ENCODE measurements around the gene AZI2. TPM values are rescaled to one million over a fixed set of nuclear protein-coding genes. Genes with fewer than 3 reads are reported as not detected.

The AZI2 gene
- total and polyA plus RNA-seq, 7 donors: 25.0 to 87.0 (median 54.0) TPM

- no peak for DNase-seq
- TF ChIP-seq POLR2A (IDR thresholded peaks at IDR 0.05): no peak
- Histone ChIP-seq H3K4me3 (no peak overlapping the region), H3K27ac (no peak overlapping the region), H3K27me3 (no peaks in the 10 kb centered on the region), H3K9me3 (no peaks in the 10 kb centered on the region), H3K36me3 (no peaks in the 10 kb centered on the region), H3K4me1 (peaks cover 0 to 5% (median 0%) of the 10 kb centered on the region in 4 donors)
- intact Hi-C loops (cut with DNase I): no loop called here
Measured at GRCh38 chr3:28291577-28291976, 57.0 kb downstream of the AZI2 start.

- H3K4me3 ChIP-seq: no peak overlapping the region
- H3K27ac ChIP-seq: no peak overlapping the region
- TF ChIP-seq POLR2A (IDR thresholded peaks at IDR 0.05): no peak
- no peak for TF ChIP-seq EP300 (IDR thresholded peaks at IDR 0.05)
- TF ChIP-seq CTCF (IDR thresholded peaks at IDR 0.05): no peak
- TF ChIP-seq POLR2AphosphoS5 (IDR thresholded peaks at IDR 0.05): no peak
- intact Hi-C loops (cut with DNase I): no loop called here
- peaks cover 0 to 3% (median 0%) of the 10 kb centered on the region in 4 donors for H3K4me1 ChIP-seq
- H3K27me3 ChIP-seq: no peaks in the 10 kb centered on the region
- H3K9me3 ChIP-seq: no peaks in the 10 kb centered on the region
- no peaks in the 10 kb centered on the region for H3K36me3 ChIP-seq
- 87 to 97% methylated on average over 1 of the region's 1 CpG for WGBS, 2 donors
- DNase-seq: no peak
Measured at GRCh38 chr3:28290863-28291300, 57.7 kb downstream of the AZI2 start.

GRCh38 chr3:28287046-28287445 is 61.6 kb downstream of the AZI2 start:
- TF ChIP-seq POLR2A (IDR thresholded peaks at IDR 0.05) (no peak), POLR2AphosphoS5 (IDR thresholded peaks at IDR 0.05) (no peak), CTCF (IDR thresholded peaks at IDR 0.05) (no peak), EP300 (IDR thresholded peaks at IDR 0.05) (no peak)
- no peak for DNase-seq
- Histone ChIP-seq H3K9me3 (no peaks in the 10 kb centered on the region), H3K27ac (no peak overlapping the region), H3K4me3 (no peak overlapping the region), H3K27me3 (no peaks in the 10 kb centered on the region), H3K4me1 (peaks cover 0 to 4% (median 0%) of the 10 kb centered on the region in 4 donors), H3K36me3 (no peaks in the 10 kb centered on the region)
- intact Hi-C loops (cut with DNase I): no loop called here
- 79 to 88% methylated on average over 2 of the region's 2 CpGs for WGBS, 2 donors

DNA sequence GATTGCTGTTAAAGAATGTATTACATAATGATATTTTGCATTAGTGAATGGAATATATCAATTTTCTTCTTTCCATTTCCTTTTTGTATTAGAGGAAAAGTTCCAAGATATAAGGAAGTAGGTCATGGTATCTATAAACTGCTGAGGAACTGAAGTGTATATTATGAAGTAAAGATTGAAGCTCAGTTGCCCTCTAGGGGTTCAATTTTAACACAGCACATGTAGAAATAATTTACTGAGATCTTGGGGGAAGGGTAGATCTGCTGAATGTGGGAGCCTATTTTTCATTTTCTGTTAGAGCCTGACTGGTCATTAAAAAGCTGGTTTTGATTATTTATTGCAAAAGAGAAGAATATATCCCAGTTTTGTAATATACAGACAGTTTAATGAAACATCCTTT is 62.0 kb downstream of the AZI2 start:
- TF ChIP-seq EP300 (IDR thresholded peaks at IDR 0.05): no peak
- no peak for TF ChIP-seq POLR2A (IDR thresholded peaks at IDR 0.05)
- no peak for TF ChIP-seq POLR2AphosphoS5 (IDR thresholded peaks at IDR 0.05)
- peak; percentile 18 to 56 (median 33) for TF ChIP-seq CTCF (IDR thresholded peaks at IDR 0.05)
- intact Hi-C loops (cut with DNase I): no loop called here

DNA sequence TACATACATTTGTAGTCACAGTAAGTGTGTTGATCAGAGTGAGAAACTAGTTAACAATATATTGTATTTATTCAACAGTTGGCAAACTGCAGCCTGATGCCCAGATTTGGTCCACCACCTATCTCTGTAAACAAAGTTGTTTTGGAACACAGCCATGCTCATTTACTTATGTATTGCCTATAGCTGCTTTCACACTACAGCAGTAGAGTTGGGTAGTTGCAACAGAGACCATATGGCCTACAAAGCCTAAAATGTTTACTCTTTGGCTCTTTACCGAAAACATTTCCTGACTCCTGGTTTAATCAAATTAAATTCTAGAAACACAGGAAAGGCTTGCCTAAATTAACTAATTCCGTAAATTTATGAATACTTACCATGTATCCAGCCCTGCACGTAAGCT is 67.8 kb downstream of the AZI2 start:
- Histone ChIP-seq H3K27me3 (no peaks in the 10 kb centered on the region), H3K36me3 (no peaks in the 10 kb centered on the region), H3K4me3 (no peak overlapping the region), H3K27ac (no peak overlapping the region), H3K4me1 (peaks cover 0 to 16% (median 1%) of the 10 kb centered on the region in 4 donors), H3K9me3 (no peaks in the 10 kb centered on the region)
- 78 to 84% methylated on average over 3 of the region's 3 CpGs for WGBS, 2 donors
- DNase-seq: no peak
- TF ChIP-seq POLR2A (IDR thresholded peaks at IDR 0.05) (no peak), POLR2AphosphoS5 (IDR thresholded peaks at IDR 0.05) (no peak), CTCF (IDR thresholded peaks at IDR 0.05) (no peak), EP300 (IDR thresholded peaks at IDR 0.05) (no peak)
- intact Hi-C loops (cut with DNase I): no loop called here

More for the DNA sequence above, 62.0 kb downstream of the AZI2 start:
- Histone ChIP-seq H3K27ac (no peak overlapping the region), H3K36me3 (no peaks in the 10 kb centered on the region), H3K9me3 (no peaks in the 10 kb centered on the region), H3K4me1 (peaks cover 0 to 7% (median 0%) of the 10 kb centered on the region in 4 donors), H3K27me3 (no peaks in the 10 kb centered on the region), H3K4me3 (no peak overlapping the region)
- DNase-seq: no peak
